ENCODE measurements around the gene MET. TPM values are rescaled to one million over a fixed set of nuclear protein-coding genes. Genes with fewer than 3 reads are reported as not detected.

The MET gene
- total RNA-seq, 2 experiments from 2014 or later, result 0.16 to 0.27 TPM

DNA sequence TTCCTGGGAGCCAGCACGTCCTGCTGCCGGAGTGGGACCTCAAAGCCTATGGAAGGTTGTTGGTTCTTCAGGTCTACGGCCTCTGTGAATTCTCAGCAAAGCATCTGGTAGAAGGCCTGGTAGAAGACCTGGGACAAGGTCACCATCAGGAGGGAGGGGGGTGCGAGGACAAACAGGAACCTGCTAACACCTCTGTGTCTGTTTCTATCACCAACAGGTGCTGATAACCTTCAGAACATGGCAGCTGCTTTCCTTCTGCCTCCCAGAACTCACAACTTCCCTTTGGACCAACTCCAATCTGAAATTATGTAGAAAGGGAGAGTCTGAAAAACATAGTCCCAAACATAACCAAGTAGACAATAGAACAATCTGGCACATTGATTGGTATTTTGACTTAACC, 8.3 kb upstream of the MET start:
- no peak for TF ChIP-seq CTCF (IDR thresholded peaks at IDR 0.05)
- intact Hi-C loops (cut with micrococcal nuclease), result no loop called here

DNA sequence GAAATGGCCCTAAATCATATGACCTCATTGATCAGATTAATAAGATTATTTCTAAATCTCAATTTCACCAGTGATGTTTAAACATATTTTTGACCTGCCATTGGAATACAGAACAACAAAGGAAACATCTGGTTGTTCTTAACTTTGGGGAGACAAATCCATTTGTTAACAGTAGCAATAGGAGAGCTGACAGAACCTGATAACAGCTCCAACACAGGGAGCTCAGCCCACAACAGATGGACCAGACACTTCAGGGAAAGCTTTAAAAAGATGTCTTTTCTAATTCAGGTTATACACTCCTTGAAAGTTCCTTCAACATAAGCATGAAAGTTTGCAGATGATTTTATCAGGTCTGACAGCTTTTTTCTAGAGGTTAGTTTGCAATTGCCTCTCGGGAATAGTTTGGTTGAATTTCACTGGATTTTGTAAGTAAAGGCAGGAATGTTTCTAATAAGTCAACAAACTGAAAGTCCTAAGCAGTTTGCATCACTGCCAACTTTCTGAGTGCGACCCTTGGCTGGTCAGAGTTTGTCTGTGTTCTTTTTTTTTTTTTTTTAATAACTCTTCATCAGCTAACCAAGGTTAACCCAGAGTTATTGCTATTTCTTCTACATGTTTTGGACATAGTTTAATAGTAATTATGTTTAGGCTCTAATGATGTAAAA, 6.5 kb upstream of the MET start:
- no peak for TF ChIP-seq CTCF (IDR thresholded peaks at IDR 0.05)
- Mint-ChIP-seq H3K27ac (no peak overlapping the region), H3K36me3 (ENCODE audit: low read depth) (no peaks in the 10 kb centered on the region), H3K4me3 (no peak overlapping the region), H3K9me3 (no peaks in the 10 kb centered on the region), H3K27me3 (peaks cover 29% of the 10 kb centered on the region), H3K4me1 (ENCODE audit: low read depth) (no peaks in the 10 kb centered on the region)
- POLR2A ChIA-PET, result no interaction called here
- intact Hi-C loops (cut with micrococcal nuclease), result no loop called here
- no peak for ATAC-seq
- CTCF ChIA-PET, result no interaction called here
- DNase-seq, result no peak

More for the DNA sequence above, 8.3 kb upstream of the MET start:
- Mint-ChIP-seq H3K4me3 (no peak overlapping the region), H3K36me3 (ENCODE audit: low read depth) (no peaks in the 10 kb centered on the region), H3K4me1 (ENCODE audit: low read depth) (no peaks in the 10 kb centered on the region), H3K27ac (no peak overlapping the region), H3K27me3 (peaks cover 21% of the 10 kb centered on the region), H3K9me3 (no peaks in the 10 kb centered on the region)
- ChIA-PET POLR2A (no interaction called here), CTCF (no interaction called here)
- DNase-seq (no peak), ATAC-seq (no peak)

DNA sequence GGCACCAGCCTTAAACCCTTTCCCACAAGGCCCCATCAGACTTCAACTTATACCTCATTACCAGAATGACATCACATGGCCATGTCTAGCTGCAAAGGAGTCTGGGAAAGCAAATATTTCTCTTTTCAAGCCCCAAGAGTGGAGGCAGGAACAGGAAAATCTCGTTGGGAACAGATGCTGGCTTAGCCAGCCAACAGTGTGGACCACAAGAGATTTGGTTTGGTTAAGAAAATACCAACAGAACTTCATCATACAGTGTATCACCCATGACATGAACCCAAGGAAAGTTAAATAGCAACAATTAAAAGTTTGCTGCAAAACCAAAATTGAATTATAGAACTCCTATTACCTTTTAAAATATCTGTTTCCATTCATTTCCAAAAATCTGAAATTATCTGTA, 2.2 kb upstream of the MET start:
- Mint-ChIP-seq H3K36me3 (ENCODE audit: low read depth) (no peaks in the 10 kb centered on the region), H3K27me3 (peaks cover 52% of the 10 kb centered on the region)
- CTCF ChIA-PET, result no interaction called here

DNA sequence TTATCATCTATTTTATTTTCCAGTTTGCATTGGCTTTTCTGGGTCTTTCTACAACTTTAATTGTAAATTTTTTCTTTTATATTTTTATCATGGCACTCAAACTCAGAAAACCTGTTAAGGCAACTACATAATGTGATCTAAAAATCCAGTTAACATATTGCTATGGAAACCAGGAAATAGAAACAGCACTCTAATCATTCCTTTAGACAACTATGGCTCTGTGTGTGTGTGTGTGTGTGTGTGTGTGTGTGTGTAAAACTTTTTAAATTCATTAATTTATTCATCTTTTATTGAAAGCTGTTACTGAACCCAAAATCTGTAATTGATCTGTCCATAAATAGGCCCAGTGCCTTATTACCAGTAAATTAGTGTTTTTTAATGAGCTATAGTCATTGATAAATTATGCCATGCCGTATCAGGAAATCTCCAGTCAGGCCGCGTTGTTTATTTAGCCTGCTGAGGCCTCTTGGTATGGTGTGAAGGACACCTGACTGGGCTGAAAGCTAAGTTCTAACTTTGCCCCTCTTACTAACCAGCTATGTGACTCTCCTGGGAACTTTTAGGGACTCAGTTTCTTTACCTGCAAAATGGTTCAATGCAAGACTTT, 1.5 kb upstream of the MET start:
- Mint-ChIP-seq H3K9me3 (no peaks in the 10 kb centered on the region), H3K4me3 (no peak overlapping the region), H3K27me3 (peaks cover 49% of the 10 kb centered on the region), H3K27ac (no peak overlapping the region), H3K4me1 (ENCODE audit: low read depth) (peaks cover 11% of the 10 kb centered on the region), H3K36me3 (ENCODE audit: low read depth) (no peaks in the 10 kb centered on the region)
- TF ChIP-seq CTCF (IDR thresholded peaks at IDR 0.05), result no peak
- CTCF ChIA-PET, result no interaction called here
- ATAC-seq (no peak), DNase-seq (no peak)
- intact Hi-C loops (cut with micrococcal nuclease), result loop anchor here (5.0 to 10.0 kb wide), 2 partner anchors 114 to 137 kb away; no protein-coding TSS in a partner anchor
- POLR2A ChIA-PET, result no interaction called here

More for the DNA sequence above, 2.2 kb upstream of the MET start:
- POLR2A ChIA-PET, result no interaction called here
- no peak for ATAC-seq
- Mint-ChIP-seq H3K9me3 (no peaks in the 10 kb centered on the region), H3K27ac (no peak overlapping the region), H3K4me3 (no peak overlapping the region), H3K4me1 (ENCODE audit: low read depth) (peaks cover 11% of the 10 kb centered on the region)
- no peak for DNase-seq
- TF ChIP-seq CTCF (IDR thresholded peaks at IDR 0.05), result no peak
- intact Hi-C loops (cut with micrococcal nuclease), result loop anchor here (5.0 to 10.0 kb wide), 2 partner anchors 115 to 138 kb away; no protein-coding TSS in a partner anchor

- TF ChIP-seq CTCF (IDR thresholded peaks at IDR 0.05), result no peak
- Mint-ChIP-seq H3K4me3 (peak overlapping the region; percentile 70), H3K27ac (no peak overlapping the region), H3K4me1 (ENCODE audit: low read depth) (peaks cover 11% of the 10 kb centered on the region), H3K27me3 (peaks cover 52% of the 10 kb centered on the region), H3K9me3 (no peaks in the 10 kb centered on the region), H3K36me3 (ENCODE audit: low read depth) (no peaks in the 10 kb centered on the region)
- POLR2A ChIA-PET, result no interaction called here
- intact Hi-C loops (cut with micrococcal nuclease), result loop anchor here (5.0 to 10.0 kb wide), 2 partner anchors 114 to 136 kb away; no protein-coding TSS in a partner anchor
- CTCF ChIA-PET, result interaction anchor here (1.0 to 1.3 kb wide), 3 partner anchors 14 to 137 kb away, joined by 3 to 5 read pairs (median 4); no protein-coding TSS in a partner anchor
- ATAC-seq (no peak), DNase-seq (no peak)
Observed at GRCh38 chr7:116671111-116671510, 885 bp upstream of the MET start.
